Urothelium cell line (cell line): ENCODE results near the gene OFD1.

ENCODE experiments used
- DNase-seq: peaks from one replicate; pipeline ENCODE4 v3.0.0; 2011; ENCODE audit warnings: low spot score, mixed read lengths
- FAIRE-seq: peaks from 2 replicates; lab custom pipeline; 2011; peaks lifted over from hg19 to GRCh38; lab: Jason Lieb, UNC

OFD1 gene

DNA sequence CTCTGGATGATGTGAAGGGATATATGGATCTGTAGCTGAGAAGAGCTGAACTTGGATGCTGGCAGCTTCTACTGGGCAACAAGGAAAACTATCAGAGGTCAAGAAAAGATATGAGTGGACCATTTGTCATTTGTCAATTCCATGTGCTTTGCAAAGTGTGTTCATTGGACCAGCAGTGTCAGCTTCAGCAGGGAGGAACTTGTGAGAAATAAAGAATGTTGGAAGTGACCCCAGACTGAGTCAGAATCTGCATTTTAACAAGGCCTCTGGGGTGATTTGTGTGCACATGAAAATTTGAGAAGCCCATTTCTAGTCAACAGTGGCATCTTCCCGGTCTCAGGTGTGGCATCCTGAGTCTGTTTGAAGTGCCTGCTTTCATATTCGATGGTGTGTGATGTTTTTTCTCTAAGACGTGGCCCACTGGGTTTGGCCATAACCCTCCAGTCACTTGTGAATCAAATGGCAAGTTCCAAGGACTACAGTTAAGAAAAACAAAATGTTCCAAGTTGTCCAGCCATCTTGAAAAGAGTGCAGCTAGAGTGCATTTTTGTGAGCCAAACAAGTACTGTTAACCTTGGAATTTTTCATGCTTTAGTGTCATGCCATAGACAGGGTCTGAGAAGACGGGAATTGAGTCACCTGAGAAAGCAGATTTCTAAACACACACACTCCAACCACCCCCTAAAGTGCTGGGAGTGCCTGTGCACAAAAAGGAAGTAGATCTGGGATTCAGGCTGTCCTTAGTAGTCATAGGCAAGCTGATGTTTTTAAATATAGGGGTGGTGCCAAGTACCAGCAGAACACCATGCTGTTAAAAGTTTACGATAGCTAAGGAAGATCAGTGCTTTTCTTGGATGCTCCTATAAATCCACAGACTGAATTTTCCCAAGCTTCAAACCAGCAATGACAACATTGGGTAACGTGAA, 55.9 kb downstream of the OFD1 start:
- FAIRE-seq (no peak), DNase-seq (no peak)

DNA sequence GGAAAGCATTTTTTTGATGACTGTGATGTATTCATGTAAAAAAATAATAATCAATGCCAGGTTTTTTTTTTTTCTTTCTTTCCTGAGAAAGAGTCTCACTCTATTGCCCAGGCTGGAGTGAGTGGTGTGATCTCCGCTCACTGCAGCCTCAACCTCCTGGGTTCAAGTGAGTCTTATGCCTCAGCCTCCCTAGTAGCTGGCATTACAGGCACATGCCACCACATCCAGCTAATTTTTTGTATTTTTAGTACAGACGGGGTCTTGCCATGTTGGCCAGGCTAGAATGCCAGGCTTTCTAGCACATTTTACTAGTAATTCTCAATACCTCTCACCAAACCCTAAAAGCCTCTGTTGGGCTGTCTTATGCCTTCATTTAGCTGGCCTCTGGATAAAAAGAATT, 56.6 kb downstream of the OFD1 start:
- FAIRE-seq, result no peak
- DNase-seq, result no peak

DNA sequence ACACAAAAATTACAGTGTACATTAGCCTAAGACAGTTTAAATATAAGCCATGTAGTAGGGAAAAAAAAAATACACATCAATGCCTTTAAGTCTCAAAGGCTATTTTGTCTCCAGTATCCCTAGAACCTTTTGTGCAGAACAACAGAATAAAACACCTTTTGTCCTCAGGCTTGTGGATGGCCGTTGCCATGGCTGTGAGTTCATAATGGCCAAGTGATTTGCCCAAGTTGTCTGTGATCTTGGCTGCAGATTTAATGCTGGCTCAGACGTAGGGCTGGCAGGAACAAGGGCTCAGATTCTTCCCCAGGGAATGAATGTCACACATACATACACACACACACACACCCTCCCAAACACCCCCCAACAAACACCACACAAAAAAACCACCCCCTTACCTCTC, 57.0 kb downstream of the OFD1 start:
- no peak for FAIRE-seq
- no peak for DNase-seq

DNA sequence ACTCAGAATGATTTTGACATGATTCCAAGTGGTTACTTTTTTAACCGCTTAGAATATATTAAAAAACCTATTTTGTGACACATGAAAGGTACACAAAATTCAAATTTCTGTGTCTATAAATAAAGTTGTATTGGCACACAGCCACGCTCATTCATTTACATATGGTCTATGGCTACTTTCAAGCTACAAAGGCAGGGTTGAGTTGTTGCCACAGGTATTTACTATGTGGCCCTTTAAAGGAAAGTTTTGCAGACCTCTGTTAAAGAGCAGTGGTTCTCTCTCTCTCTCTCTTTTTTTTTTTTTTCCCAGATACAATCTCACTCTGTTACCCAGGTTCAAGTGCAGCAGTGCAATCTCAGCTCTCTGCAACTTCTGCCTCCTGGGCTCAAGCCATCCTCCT, 59.3 kb downstream of the OFD1 start:
- no peak for FAIRE-seq
- DNase-seq, result no peak

DNA sequence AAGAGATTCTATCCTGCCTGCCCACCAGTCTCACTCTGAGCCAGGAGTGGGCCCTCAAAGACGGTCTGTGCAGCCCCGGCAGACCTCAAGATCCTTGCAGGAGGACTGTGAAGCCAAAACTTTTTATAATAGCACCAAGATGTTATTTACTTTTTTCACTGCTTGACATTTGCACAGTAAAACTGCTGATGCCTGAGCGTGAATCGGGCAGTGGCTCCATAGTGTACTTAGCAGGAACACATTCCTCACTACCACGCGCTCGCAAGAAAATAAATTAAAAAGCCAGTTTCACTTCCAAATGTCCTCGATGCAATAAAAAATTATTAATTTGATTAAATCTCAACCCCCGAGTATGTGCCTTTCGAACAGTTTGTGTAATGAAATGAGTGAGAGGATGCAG, 59.9 kb downstream of the OFD1 start:
- no peak for FAIRE-seq

DNA sequence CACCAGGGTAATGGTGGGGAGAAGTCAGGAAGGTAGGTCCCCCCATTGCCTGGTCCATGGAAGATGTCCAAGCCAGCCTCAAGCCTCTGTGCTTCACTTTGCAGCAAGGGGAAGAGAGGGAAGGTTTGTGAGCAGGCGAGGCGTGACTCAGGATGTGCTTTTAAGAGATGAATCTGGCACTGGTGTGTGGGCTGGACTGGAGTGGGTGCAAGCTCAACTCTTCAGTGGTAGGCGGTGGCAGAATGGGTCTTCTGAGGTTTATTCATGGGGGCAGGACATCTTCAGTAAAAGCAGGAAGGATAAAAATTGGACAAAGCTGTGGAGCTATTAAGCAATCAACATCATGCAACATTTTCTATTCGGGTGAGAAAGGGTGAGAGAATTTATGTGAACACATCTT, 63.0 kb downstream of the OFD1 start:
- FAIRE-seq (no peak), DNase-seq (no peak)

More for the DNA sequence above, 59.9 kb downstream of the OFD1 start:
- no peak for DNase-seq

DNA sequence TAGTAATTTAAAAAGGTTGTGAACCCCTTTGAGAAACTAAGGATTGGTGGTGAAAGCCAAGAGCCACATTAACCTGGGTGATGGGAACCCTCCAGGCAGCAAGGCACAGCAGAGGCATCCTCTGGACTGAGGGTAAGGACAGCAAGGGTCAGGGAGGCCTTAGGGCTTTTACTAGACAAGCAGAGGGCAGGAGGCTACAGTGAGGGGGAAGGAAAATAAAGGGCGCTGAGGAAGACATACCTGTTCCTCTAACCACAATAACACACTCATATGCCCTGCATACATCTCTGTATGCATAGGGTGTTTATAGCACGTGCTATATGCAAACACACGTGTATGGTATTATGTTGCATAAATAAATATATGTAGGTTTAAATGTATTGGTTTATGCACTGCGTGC, 63.6 kb downstream of the OFD1 start:
- no peak for DNase-seq
- no peak for FAIRE-seq

DNA sequence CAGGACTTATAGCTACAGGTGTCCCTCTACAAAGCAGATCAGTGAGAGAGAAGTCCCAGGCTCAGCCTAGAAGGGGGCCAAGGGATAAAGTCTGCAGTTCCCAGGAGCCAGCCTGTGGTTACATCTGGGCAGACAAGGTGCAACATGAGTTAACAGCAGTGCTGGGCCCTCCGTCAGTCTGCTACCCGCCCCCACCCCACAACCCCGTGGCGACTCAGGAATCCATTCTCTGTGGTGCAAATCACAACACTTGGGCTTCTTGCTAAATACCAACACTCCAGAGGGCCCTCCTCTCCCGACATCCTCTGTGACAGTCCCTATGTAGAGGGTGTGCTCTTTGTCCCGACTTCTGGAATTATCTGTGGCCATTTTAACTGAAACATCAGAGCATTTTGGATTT, 68.6 kb downstream of the OFD1 start:
- FAIRE-seq (no peak), DNase-seq (no peak)

DNA sequence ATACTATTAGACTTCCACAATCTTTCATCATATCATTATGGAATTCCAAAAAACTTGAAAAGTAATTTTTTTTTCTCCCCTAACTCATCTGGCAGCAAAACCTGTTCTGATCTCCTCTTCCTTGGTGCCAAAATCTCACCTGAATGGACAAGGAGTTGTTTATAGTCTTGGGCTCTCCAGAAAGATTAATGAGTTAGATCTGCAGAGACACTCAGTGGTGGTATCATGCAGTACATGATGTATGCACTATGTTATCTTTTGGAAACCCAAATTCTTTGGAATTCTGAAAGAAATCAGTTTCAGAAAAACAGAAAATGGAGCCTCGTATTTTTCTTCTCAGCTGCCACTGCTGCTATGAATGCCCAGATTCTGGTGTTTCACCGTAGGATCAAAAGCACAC, 70.7 kb downstream of the OFD1 start:
- DNase-seq (no peak), FAIRE-seq (no peak)

DNA sequence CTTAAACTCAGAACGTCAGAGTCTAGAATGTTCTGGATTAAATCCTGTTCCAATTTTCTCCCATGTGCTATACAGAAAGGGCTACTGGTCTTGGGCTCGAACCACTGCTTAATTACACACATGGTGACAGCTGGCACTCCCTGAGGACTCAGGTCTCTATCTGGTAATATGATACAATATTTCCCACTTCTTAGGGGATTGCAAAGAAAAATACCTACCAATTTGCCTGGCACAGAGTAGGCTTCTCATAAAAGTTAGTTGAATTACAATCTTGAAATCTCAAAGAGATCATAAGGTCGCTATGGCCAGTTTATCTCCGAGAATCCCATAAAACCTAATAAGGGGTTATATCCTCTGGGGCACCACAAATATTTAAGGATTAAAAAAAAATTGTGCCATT, 73.7 kb downstream of the OFD1 start:
- no peak for DNase-seq
- no peak for FAIRE-seq

DNA sequence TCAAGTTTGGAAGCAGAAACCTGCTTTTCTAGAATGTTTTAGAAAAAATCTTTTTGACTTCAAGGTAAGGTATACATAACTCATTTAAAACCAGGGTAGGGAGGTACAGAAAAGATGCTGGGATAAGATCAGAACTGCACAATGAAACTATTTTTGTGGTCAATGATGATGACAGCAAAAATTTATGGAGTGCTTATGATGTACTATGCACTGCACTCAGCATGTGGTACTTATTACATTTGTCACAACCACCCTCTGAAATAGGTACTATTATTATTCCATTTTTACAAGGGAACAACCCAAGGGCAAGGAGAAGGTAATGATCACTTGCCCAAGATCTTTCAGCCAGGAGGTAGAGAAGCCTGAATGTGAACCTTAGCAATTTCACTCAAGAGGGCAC, 74.3 kb downstream of the OFD1 start:
- FAIRE-seq, result no peak
- no peak for DNase-seq

DNA sequence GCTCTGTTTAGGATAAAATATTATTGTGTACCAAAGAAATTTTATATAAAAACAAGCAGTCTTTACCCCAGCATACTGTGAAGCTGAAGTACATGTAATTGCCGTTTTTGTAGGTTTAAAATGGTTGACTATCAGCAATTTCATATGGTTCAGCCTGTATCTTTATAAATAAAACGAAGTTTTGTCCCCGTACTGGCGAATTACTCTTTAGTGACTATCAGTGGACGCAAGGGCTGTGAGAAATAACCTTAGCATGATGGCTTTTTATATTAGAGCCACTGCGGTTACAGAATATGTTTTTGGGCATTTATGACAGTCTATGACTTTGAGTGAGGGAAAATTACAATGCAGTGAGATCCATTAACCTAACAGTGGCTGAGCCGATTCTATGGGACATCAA, 81.1 kb downstream of the OFD1 start:
- FAIRE-seq (no peak), DNase-seq (no peak)

DNA sequence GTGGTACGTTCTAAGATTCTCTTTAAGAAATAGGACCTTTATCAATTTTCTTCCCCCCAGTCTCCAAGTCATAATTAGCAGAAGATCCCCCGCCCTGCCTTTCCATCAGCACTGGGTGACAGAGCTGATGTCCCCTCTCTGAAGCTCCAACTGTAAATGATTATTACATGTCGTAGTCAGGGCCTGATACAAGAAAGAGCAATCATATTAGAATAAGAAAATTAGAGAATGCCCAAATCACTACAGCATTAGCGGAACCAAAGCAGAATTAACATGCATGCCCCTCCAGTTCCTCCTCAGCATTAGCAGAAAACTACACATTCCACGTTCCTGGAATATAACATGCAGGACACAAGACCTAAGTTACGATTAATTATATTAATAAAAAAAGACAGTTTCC, 81.6 kb downstream of the OFD1 start:
- no peak for DNase-seq
- no peak for FAIRE-seq

DNA sequence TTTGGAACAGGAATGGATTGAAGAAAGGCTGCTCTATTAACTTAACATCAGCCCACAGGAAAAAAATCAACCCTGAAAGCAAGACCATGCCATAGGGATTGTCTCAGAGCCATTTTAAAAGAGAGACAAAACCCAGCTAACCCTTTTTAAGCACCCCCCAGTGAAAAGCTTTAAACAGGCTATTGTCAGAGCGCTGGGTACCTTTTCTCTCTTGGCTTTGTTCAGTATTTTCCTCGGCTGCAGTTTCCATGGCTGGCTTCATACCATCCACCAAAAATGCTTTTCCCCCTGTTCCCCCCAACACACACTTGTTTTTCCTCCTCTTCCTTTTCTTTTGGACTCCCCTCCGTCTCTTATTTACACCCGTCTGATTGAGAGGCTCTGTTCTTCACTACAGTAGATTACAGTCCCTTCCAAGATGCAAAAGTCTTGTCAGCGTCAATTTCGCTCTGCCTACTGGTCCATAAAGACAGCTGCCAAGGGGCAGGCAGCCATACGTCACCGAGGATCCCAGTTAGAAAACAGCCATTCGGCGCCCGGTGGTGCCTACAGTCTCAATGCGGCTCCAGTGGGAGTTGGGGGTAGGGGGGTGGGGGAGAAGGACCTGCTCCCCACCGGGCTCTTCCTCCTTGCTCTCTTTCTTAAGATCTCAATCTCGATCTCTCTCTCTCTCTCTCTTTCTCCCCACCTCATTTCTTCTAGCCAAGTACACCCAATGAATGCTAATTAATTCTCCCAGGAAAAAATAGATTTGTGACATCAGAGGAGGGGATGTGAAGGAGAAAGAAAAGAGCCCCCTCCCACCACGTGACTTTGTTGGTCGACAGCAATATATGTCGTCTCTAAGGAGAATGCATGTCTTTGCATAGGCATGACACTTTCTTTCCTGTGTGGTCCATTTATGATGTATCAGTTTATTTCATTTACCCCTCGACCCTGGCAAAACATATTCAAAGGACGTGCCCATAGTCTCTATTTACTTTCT, 82.4 kb downstream of the OFD1 start, which contains the start of gene GPM6B:
Gene GPM6B, minus strand, starts transcription at position 451 of the 985 bp plus-strand sequence. Its CDS starts 189 bp downstream, at position 262.
- DNase-seq (no peak), FAIRE-seq (no peak)
